GM23248 (cell line): ENCODE measurements around the gene LFNG.

Experiments used
- EZH2 ChIP-seq: fragments of 200-600 bp; sonication (generic); IDR thresholded peaks from 2 replicates; pipeline ENCODE4 v1.6.1; 2018; ENCODE audit warnings: antibody characterized with exemption, mild to moderate bottlenecking; ENCODE audit not compliant: insufficient read depth, poor library complexity, severe bottlenecking
- EZH2phosphoT487 ChIP-seq: fragments of 200-600 bp; sonication (generic); IDR thresholded peaks from 2 replicates; pipeline ENCODE4 v1.6.1; 2018; ENCODE audit warnings: antibody characterized with exemption, moderate library complexity, mild to moderate bottlenecking, low read depth; ENCODE audit not compliant: insufficient read depth

DNA sequence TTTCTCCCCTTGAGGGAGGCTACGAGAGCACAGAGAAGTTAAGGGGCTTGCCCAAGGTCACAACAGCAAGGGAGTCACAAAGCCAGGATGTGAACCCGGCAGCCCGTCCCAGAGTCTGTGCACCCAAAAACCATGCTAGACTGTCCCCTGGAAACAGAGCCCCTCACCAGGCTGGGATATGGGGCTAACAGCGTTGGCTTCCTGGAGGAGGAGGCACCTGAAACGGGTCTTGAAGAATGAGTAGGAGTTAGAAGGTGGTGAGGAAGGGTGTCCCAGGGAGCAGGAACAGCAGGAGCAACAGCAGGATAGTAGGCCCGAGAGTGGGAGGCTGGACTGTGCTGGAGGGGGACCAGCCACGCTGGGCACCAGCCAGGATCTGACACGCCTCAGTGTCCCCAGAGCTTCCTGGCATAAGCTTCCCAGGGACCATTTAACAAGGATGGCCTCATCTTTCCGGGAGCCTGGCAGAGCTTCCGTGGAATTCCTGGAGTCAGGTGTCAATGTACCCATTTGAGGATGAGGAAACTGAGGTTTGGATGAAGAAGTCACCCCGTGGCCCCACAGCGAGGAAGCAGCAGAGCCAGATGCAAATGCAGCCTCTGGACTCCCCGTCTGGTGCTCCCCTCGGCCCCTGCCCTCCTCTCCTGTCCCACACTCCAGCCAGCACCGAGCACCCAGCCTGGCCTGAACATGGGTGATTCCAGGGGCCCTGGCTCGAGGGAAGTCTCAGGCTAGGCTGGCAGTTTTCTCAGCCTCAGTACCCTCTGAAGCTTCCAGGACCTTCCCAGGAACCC is 40.1 kb upstream of the LFNG start:
- TF ChIP-seq EZH2phosphoT487: no peak
- TF ChIP-seq EZH2: no peak
